H1 (cell line): ENCODE measurements around the gene CHRNA9. TPM values are rescaled to one million over a fixed set of nuclear protein-coding genes. Genes with fewer than 3 reads are reported as not detected.

Experiments
- CTCF ChIA-PET: fragments of 300-600 bp; sonication (Branson Sonifier 250); formaldehyde crosslinking; loops from one replicate; lab custom pipeline; 2021; ENCODE audit not compliant: partially characterized antibody; lab: Charles Lee
- POLR2A ChIA-PET: fragments of 300-600 bp; sonication (Branson Sonifier 250); formaldehyde crosslinking; loops from one replicate; lab custom pipeline; 2021; ENCODE audit warnings: inconsistent platforms; ENCODE audit not compliant: partially characterized antibody; lab: Charles Lee
- DNase-seq, 2 experiments: peaks; one replicate each; pipeline versions ENCODE4 v3.0.0 to v3.0.0-alpha.2; 2010 to 2022; ENCODE audit warnings: low spot score in 2 of 2, low read depth in 1 of 2, mixed read lengths in 1 of 2
- FAIRE-seq: peaks from 2 replicates; lab custom pipeline; 2011; peaks lifted over from hg19 to GRCh38; lab: Jason Lieb, UNC
- H2AFZ ChIP-seq: 2 replicates; pipeline ENCODE4 v1.8.1; 2012; ENCODE audit warnings: low read length, inconsistent platforms
- H2AK5ac ChIP-seq: 2 replicates; pipeline ENCODE4 v1.6.1; 2013; ENCODE audit warnings: low read depth, low read length
- H2BK120ac ChIP-seq: replicated peaks from 2 replicates; pipeline ENCODE3; 2013; ENCODE audit warnings: low read depth, low read length, inconsistent platforms
- H2BK12ac ChIP-seq: 2 replicates; pipeline ENCODE4 v1.6.1; 2013; ENCODE audit warnings: low read depth, low read length
- H2BK15ac ChIP-seq: 2 replicates; pipeline ENCODE4 v1.6.1; 2013; ENCODE audit warnings: low read length
- H2BK20ac ChIP-seq: 2 replicates; pipeline ENCODE4 v1.6.1; 2013; ENCODE audit warnings: low read length
- H2BK5ac ChIP-seq: 2 replicates; pipeline ENCODE4 v1.6.1; 2013; ENCODE audit warnings: low read depth, low read length
- H3K14ac ChIP-seq: 2 replicates; pipeline ENCODE4 v1.6.1; 2013; ENCODE audit warnings: inconsistent platforms; ENCODE audit not compliant: insufficient read length
- H3K18ac ChIP-seq: 2 replicates; pipeline ENCODE4 v1.6.1; 2013; ENCODE audit warnings: low read length; ENCODE audit errors: extremely low read depth
- H3K23ac ChIP-seq: 2 replicates; pipeline ENCODE4 v1.6.1; 2013; ENCODE audit warnings: inconsistent platforms; ENCODE audit not compliant: insufficient read length
- H3K23me2 ChIP-seq: 2 replicates; pipeline ENCODE4 v1.6.1; 2013; ENCODE audit warnings: low read depth, low read length
- H3K27ac ChIP-seq: 2 replicates; pipeline ENCODE4 v1.6.1; 2011; ENCODE audit warnings: low read depth, low read length, inconsistent platforms
- H3K27me3 ChIP-seq, 4 experiments: replicated peaks in 1 of 4; 1 replicate in 1 of 4; 2 replicates in 3 of 4; pipeline versions ENCODE4 v1.6.1 to v1.8.1; 2011 to 2013; ENCODE audit warnings: low read length in 3 of 4, mild to moderate bottlenecking in 3 of 4, inconsistent platforms in 2 of 4, mixed read lengths in 2 of 4, moderate library complexity in 1 of 4; ENCODE audit not compliant: control insufficient read depth in 3 of 4, insufficient read depth in 3 of 4; ENCODE audit errors: extremely low read depth in 1 of 4
- H3K36me3 ChIP-seq, 4 experiments: 2 replicates each; pipeline versions ENCODE4 v1.6.1 to v1.8.1; 2011 to 2013; ENCODE audit warnings: mild to moderate bottlenecking in 4 of 4, low read length in 3 of 4, moderate library complexity in 2 of 4, control low read depth in 1 of 4, inconsistent platforms in 1 of 4; ENCODE audit not compliant: insufficient read depth in 4 of 4, control insufficient read depth in 2 of 4
- H3K4ac ChIP-seq: replicated peaks from 2 replicates; pipeline ENCODE3; 2013; ENCODE audit warnings: low read length, low read depth, mixed read lengths, inconsistent platforms; ENCODE audit not compliant: insufficient read length
- H3K4me1 ChIP-seq, 4 experiments: replicated peaks in 1 of 4; 1 replicate in 1 of 4; 2 replicates in 3 of 4; pipeline versions ENCODE4 v1.6.1 to v1.8.1; 2011 to 2013; ENCODE audit warnings: low read length in 3 of 4, inconsistent platforms in 2 of 4, mixed read lengths in 1 of 4; ENCODE audit not compliant: insufficient read depth in 4 of 4, control insufficient read depth in 3 of 4
- H3K4me2 ChIP-seq, 2 experiments: 2 replicates each; pipeline versions ENCODE4 v1.6.1 to v1.8.1; 2011 to 2013; ENCODE audit warnings: low read depth in 2 of 2, low read length in 2 of 2, control low read depth in 1 of 2, inconsistent platforms in 1 of 2, mild to moderate bottlenecking in 1 of 2; ENCODE audit not compliant: insufficient read depth in 1 of 2
- H3K4me3 ChIP-seq, 4 experiments: fragments of 200-600, 300-600 bp in 1 of 4; sonication (generic), shearing (Covaris generic), sonication (Bioruptor Twin) in 1 of 4; 2 replicates each; pipeline versions ENCODE4 v1.5.1 to v1.8.1; 2011 to 2016; ENCODE audit warnings: low read length in 4 of 4, low read depth in 3 of 4, control low read depth in 2 of 4, inconsistent platforms in 2 of 4, mild to moderate bottlenecking in 2 of 4, mixed read lengths in 1 of 4, moderate library complexity in 1 of 4; ENCODE audit not compliant: insufficient read depth in 2 of 4; ENCODE audit errors: extremely low read depth in 1 of 4
- H3K56ac ChIP-seq: replicated peaks from 2 replicates; pipeline ENCODE3; 2013; ENCODE audit warnings: low read depth, mild to moderate bottlenecking, mixed read lengths, low read length, inconsistent platforms; ENCODE audit not compliant: insufficient read length
- H3K79me1 ChIP-seq: 2 replicates; pipeline ENCODE4 v1.6.1; 2013; ENCODE audit warnings: low read depth, low read length, control low read depth
- H3K79me2 ChIP-seq, 2 experiments: 2 replicates each; pipeline versions ENCODE4 v1.6.1 to v1.8.1; 2012 to 2013; ENCODE audit warnings: low read length in 2 of 2, mild to moderate bottlenecking in 2 of 2, inconsistent platforms in 1 of 2; ENCODE audit not compliant: insufficient read depth in 2 of 2, control insufficient read depth in 1 of 2
- H3K9ac ChIP-seq, 4 experiments: replicated peaks in 1 of 4; 1 replicate in 1 of 4; 2 replicates in 3 of 4; pipeline versions ENCODE4 v1.6.1 to v1.8.1; 2011 to 2013; ENCODE audit warnings: low read depth in 3 of 4, low read length in 3 of 4, control low read depth in 2 of 4, mild to moderate bottlenecking in 2 of 4, moderate library complexity in 2 of 4, inconsistent platforms in 1 of 4; ENCODE audit errors: extremely low read depth in 1 of 4
- H3K9me3 ChIP-seq, 2 experiments: 2 replicates each; pipeline versions ENCODE4 v1.6.1 to v1.8.1; 2012 to 2013; ENCODE audit warnings: mild to moderate bottlenecking in 2 of 2, moderate library complexity in 2 of 2, control low read depth in 1 of 2, inconsistent platforms in 1 of 2, low read depth in 1 of 2, low read length in 1 of 2, mixed read lengths in 1 of 2; ENCODE audit not compliant: insufficient read depth in 2 of 2
- H4K20me1 ChIP-seq, 2 experiments: replicated peaks in 1 of 2; 2 replicates each; pipeline versions ENCODE3 to v1.8.1; 2011 to 2013; ENCODE audit warnings: inconsistent platforms in 2 of 2, low read length in 2 of 2, mild to moderate bottlenecking in 1 of 2; ENCODE audit not compliant: insufficient read depth in 2 of 2, control insufficient read depth in 1 of 2
- H4K5ac ChIP-seq: 2 replicates; pipeline ENCODE4 v1.6.1; 2013; ENCODE audit warnings: low read length, low read depth, mixed read lengths, inconsistent platforms; ENCODE audit not compliant: insufficient read length
- H4K8ac ChIP-seq: 2 replicates; pipeline ENCODE4 v1.8.0; 2013; ENCODE audit warnings: mild to moderate bottlenecking, moderate library complexity, low read length, inconsistent platforms; ENCODE audit not compliant: insufficient read depth; ENCODE audit errors: extremely low read depth
- H4K91ac ChIP-seq: replicated peaks from 2 replicates; pipeline ENCODE3; 2013; ENCODE audit warnings: low read length, mixed read lengths, inconsistent platforms; ENCODE audit not compliant: insufficient read length
- CBX8 ChIP-seq: fragments of 300-800, 300-1000 bp; sonication (generic); IDR thresholded peaks from 2 replicates; pipeline ENCODE4 v1.7.1; 2016; ENCODE audit warnings: low read depth, low read length, borderline replicate concordance
- CREB1 ChIP-seq: IDR thresholded peaks from 2 replicates; pipeline ENCODE4 v1.6.1; 2012; ENCODE audit warnings: inconsistent platforms
- HDAC2 ChIP-seq, 2 experiments: fragments of 300-600 bp in 1 of 2; sonication (generic) in 1 of 2; IDR thresholded peaks; 2 replicates each; pipeline ENCODE4 v1.6.1; 2011 to 2012; ENCODE audit warnings: low read depth in 2 of 2, low read length in 2 of 2, mild to moderate bottlenecking in 2 of 2, moderate library complexity in 2 of 2, borderline replicate concordance in 1 of 2, inconsistent platforms in 1 of 2
- POLR2A ChIP-seq, 2 experiments: IDR thresholded peaks; 1 replicate in 1 of 2; 2 replicates in 1 of 2; pipeline ENCODE4 v1.6.1; 2011; ENCODE audit warnings: low read depth in 2 of 2, low read length in 2 of 2, mild to moderate bottlenecking in 2 of 2; ENCODE audit errors: control extremely low read depth in 1 of 2
- RBBP5 ChIP-seq: IDR thresholded peaks from 2 replicates; pipeline ENCODE4 v1.7.1; 2012; ENCODE audit warnings: low read depth, mild to moderate bottlenecking, inconsistent platforms, low read length, moderate library complexity, borderline replicate concordance
- RXRA ChIP-seq: IDR thresholded peaks from 2 replicates; pipeline ENCODE4 v1.6.1; 2011; ENCODE audit warnings: low read depth, mild to moderate bottlenecking, low read length, moderate library complexity; ENCODE audit not compliant: insufficient read depth
- SIRT6 ChIP-seq: IDR thresholded peaks from one replicate; pipeline ENCODE4 v1.7.1; 2012; ENCODE audit warnings: low read length, inconsistent platforms
- SP1 ChIP-seq: IDR thresholded peaks from 2 replicates; pipeline ENCODE4 v1.6.1; 2011; ENCODE audit warnings: low read depth, low read length
- SRF ChIP-seq: IDR thresholded peaks from 2 replicates; pipeline ENCODE4 v1.6.1; 2011; ENCODE audit warnings: mild to moderate bottlenecking, low read depth, low read length, moderate library complexity
- TCF12 ChIP-seq: IDR thresholded peaks from 2 replicates; pipeline ENCODE4 v1.6.1; 2011; ENCODE audit warnings: low read depth, mild to moderate bottlenecking, low read length
- polyA plus RNA-seq, 7 experiments: library from polyadenylated mRNA; depleted of rRNA in 3 of 7; stranded (reverse) in 5 of 7; unstranded in 2 of 7; fragments of >200 nt in 5 of 7; fragments of 200-250 nt in 2 of 7; gene quantifications; 1 replicate in 5 of 7; 2 replicates in 1 of 7; 4 replicates in 1 of 7; pipeline versions ENCODE4 v1.2.1 to v1.2.3, GENCODE V29; 2011 to 2013; ENCODE audit warnings: missing spikeins in 2 of 7, mixed read lengths in 2 of 7
- total RNA-seq: library from RNA; stranded (reverse); fragmentation: NEBNext Ultra II Directional; extraction: Animal tissue kit (Norgen Biotek cat#: 25700); gene quantifications from 2 replicates; pipeline ENCODE4 v1.2.1, GENCODE V29; 2021
- TF ChIP-seq, protein P1 (sequence below): IDR thresholded peaks from 2 replicates; pipeline ENCODE4 v1.6.1; 2012; ENCODE audit warnings: low read length, inconsistent platforms

CHRNA9 gene
- total and polyA plus RNA-seq, 2 of the 8 experiments (the other 6 are each of a cell fraction or from before 2014, with no cell fraction given): 1.4 to 3.3 TPM

DNA sequence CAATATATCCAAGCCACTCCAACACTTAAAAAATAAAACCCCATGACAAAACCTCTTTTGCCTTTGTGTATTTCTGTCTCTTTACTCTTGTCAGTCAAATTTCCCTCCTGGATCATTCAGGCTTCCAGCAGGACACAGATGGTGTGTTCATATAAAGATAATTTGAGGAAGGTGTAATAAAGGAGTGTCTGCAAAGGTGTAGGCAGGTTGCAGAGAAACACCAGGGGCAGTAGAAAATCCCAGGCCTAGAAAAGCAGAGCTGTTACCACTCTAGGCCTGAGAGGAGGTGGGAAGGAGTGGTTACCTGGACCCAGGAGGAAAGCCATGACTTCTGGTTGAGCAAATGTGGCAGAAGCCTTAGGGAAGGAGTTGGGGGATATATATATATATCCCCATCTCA is 28.8 kb downstream of the CHRNA9 start:
- Histone ChIP-seq H2BK12ac (no peak overlapping the region), H3K27ac (no peak overlapping the region), H3K18ac (no peak overlapping the region), H3K27me3 (no peaks in the 10 kb centered on the region), H3K4me2 (no peak overlapping the region), H4K5ac (no peak overlapping the region), H4K91ac (no peak overlapping the region), H3K9ac (no peak overlapping the region), H3K23ac (no peak overlapping the region), H4K20me1 (no peaks in the 10 kb centered on the region), H2BK5ac (no peak overlapping the region), H2AFZ (no peak overlapping the region), H2BK120ac (no peak overlapping the region), H3K9me3 (no peaks in the 10 kb centered on the region)
- CTCF ChIA-PET: interaction anchor here (1.1 kb wide), 1 partner anchor 40 kb away, joined by 3 read pairs; no protein-coding TSS in a partner anchor
- FAIRE-seq: no peak
- TF ChIP-seq HDAC2 (IDR thresholded peaks at IDR 0.05; ENCODE audit: borderline replicate concordance in 1 of 2, low read depth in 2 of 2, low read length in 2 of 2) (no peak), SRF (no peak), SIRT6 (no peak), TCF12 (no peak), CBX8 (no peak), RXRA (no peak), RBBP5 (no peak), POLR2A (IDR thresholded peaks at IDR 0.05; ENCODE audit: control extremely low read depth in 1 of 2, low read depth in 2 of 2, low read length in 2 of 2) (no peak), SP1 (no peak), CREB1 (no peak)
- TF ChIP-seq, protein P1, sequence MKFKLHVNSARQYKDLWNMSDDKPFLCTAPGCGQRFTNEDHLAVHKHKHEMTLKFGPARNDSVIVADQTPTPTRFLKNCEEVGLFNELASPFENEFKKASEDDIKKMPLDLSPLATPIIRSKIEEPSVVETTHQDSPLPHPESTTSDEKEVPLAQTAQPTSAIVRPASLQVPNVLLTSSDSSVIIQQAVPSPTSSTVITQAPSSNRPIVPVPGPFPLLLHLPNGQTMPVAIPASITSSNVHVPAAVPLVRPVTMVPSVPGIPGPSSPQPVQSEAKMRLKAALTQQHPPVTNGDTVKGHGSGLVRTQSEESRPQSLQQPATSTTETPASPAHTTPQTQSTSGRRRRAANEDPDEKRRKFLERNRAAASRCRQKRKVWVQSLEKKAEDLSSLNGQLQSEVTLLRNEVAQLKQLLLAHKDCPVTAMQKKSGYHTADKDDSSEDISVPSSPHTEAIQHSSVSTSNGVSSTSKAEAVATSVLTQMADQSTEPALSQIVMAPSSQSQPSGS: no peak
- TF ChIP-seq, all 59 proteins: peak for 0
- no peak overlapping the region for H2AK5ac ChIP-seq
- H3K4ac ChIP-seq: no peak overlapping the region
- no peak overlapping the region for H4K8ac ChIP-seq
- H2BK20ac ChIP-seq: no peak overlapping the region
- H3K56ac ChIP-seq: no peak overlapping the region
- H3K4me1 ChIP-seq: no peaks in the 10 kb centered on the region
- H2BK15ac ChIP-seq: no peak overlapping the region
- H3K79me2 ChIP-seq: no peaks in the 10 kb centered on the region
- POLR2A ChIA-PET: interaction anchor here (1.2 kb wide), 1 partner anchor 11 kb away, joined by 3 read pairs; no protein-coding TSS in a partner anchor
- no peak for DNase-seq
- H3K14ac ChIP-seq: no peak overlapping the region
- no peaks in the 10 kb centered on the region for H3K79me1 ChIP-seq
- no peak overlapping the region for H3K4me3 ChIP-seq
- no peaks in the 10 kb centered on the region for H3K36me3 ChIP-seq
- H3K23me2 ChIP-seq: no peaks in the 10 kb centered on the region
